Stimulated activated CD4-positive, alpha-beta T cell treated with anti-CD3 and anti-CD28 coated beads, Interleukin-1b, Interleukin-23, amount 100 ng/mL, for 48 hours (primary cell): ENCODE measurements around the gene CRYBB2.
"Not testable (repeated sequence)": the region's sequence is repeated elsewhere in the genome, so short reads cannot be mapped to it uniquely, and the experiment has no call there.

Source experiments
- DNase-seq: peaks from one replicate; pipeline ENCODE4 v3.0.0-alpha.2; 2020

The CRYBB2 gene

DNA sequence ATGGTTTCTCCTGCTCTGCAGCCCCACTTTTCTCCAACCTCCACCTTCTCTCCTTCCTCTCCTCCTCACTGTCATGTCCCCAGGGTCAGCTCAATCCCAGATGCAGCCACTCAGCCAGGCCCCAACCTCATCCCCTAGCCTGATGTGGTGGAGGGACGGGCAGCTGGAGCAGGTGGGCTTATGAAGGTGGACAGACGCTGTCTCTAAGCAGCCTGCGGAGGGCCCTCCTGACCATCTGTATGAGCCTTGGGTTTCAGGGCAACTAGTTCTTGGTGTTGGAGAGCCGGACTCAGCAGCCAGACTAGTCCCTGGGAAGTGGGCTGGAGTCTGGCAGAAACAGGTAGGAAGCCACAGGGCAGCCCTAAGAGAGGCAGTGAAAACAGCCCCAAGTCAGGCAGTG, 18.1 kb downstream of the CRYBB2 start:
- no peak for DNase-seq

GRCh38 chr22:25238058-25238457, 18.6 kb downstream of the CRYBB2 start:
- not testable (repeated sequence) for DNase-seq

DNA sequence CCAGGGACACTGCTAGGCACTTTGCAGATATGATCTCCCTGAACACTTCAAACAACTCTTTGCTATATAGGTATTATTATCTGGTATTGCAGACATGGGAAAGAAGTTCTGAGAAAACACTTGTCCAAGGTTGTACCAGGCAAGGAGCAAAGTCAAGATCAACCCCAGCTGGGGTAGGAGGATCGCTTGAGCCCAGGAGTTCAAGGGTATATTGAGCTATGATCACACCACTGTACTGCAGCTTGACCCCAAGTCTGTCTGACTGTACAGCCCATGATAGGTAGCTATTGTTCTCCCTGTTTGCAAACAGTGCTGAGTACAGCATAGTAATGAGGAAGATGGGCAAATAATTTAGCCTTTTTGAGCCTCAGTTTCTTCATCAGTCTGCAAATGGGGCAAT, 35.7 kb downstream of the CRYBB2 start:
- DNase-seq: not testable (repeated sequence)

GRCh38 chr22:25267567-25267966, 48.1 kb downstream of the CRYBB2 start:
- DNase-seq: not testable (repeated sequence)

DNA sequence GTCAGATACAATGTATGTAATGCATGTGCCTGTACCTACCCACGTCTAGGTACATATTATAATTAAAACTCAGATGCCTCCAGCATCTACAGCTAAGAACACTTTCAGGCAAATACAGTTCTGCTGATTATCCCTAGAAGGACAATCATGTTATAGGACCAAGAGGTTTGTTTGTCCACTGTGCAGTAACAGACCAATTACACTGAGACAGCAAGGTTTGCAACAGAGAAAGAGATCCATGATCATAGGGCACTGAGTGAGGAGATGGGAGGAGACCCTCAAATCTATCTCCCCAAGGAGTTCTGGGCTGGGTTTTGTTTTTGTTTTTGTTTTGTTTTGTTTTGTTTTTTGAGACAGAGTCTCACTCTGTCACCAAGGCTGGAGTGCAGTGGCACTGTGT, 49.5 kb downstream of the CRYBB2 start:
- DNase-seq: not testable (repeated sequence)

DNA sequence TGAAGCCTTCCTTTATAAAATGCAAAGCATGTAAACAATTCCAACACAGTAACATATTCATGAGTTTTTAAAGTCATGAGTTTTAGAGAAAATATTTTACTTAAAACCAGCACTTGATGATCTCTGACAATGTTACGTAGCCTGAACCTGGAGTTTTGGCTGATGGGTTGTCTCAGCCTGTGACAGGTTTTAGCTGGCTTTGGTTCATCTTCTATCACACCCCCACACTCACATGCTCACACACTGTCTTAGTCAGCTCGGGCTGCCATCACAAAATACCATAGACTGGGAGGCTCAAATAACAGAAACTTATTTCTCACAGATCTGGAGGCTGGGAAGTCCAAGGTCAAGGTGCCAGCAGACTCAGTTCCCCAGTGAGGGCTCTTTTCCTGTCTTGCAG, 50.6 kb downstream of the CRYBB2 start:
- not testable (repeated sequence) for DNase-seq

GRCh38 chr22:25273231-25273630, 53.8 kb downstream of the CRYBB2 start:
- DNase-seq: not testable (repeated sequence)

DNA sequence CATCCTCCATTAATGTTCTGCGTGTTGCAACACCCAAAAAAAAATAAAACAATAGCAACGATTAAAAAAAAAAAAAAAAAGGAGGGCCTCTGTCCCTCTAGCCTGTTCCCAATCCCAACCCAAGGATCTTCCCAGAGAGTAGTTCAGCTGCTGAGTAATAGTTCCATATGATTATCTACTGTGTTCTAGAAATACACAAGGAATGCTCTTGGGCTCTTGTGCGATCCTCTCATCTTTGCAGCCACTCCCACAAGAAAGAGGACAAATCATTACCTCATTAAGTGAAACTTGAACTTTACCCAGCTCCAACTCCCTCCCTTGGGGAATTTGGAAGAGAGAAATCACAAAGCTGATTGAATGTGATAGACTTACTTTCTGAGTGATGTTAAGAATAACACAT, 54.5 kb downstream of the CRYBB2 start:
- not testable (repeated sequence) for DNase-seq

GRCh38 chr22:25280118-25280517, 60.7 kb downstream of the CRYBB2 start:
- not testable (repeated sequence) for DNase-seq
